GM06990 (cell line): ENCODE results near the gene ICA1.
"Not testable (repeated sequence)": the region's sequence is repeated elsewhere in the genome, so short reads cannot be mapped to it uniquely, and the experiment has no call there.

Experiments
- DNase-seq: peaks from one replicate; pipeline ENCODE4 v3.0.0-alpha.2; 2011; ENCODE audit not compliant: insufficient read length; ENCODE audit errors: extremely low read depth
- H3K27me3 ChIP-seq: replicated peaks from 2 replicates; pipeline ENCODE4 v1.6.0; 2011; ENCODE audit warnings: low read length; ENCODE audit not compliant: control insufficient read depth, insufficient read depth
- H3K36me3 ChIP-seq: 2 replicates; pipeline ENCODE4 v1.5.1; 2011; ENCODE audit warnings: low read length; ENCODE audit not compliant: control insufficient read depth, insufficient read depth
- H3K4me3 ChIP-seq: replicated peaks from 2 replicates; pipeline ENCODE4 v1.5.1; 2011; ENCODE audit warnings: low read depth, mild to moderate bottlenecking, control low read depth, low read length
- CTCF ChIP-seq: IDR thresholded peaks from 2 replicates; pipeline ENCODE4 v1.5.1; 2011; ENCODE audit warnings: low read length, control low read depth, mild to moderate bottlenecking, inconsistent platforms; ENCODE audit not compliant: insufficient read depth, poor library complexity, severe bottlenecking

Gene ICA1

GRCh38 chr7:8261711-8262695 lies at the start of gene ICA1:
ICA1 (minus strand) TSS chr7:8262167; CDS start chr7:8235926, 26,241 bp downstream.
- no peaks in the 10 kb centered on the region for H3K36me3 ChIP-seq
- no peak for TF ChIP-seq CTCF
- no peaks in the 10 kb centered on the region; the same call in 1 of the 2 replicates for H3K27me3 ChIP-seq
- H3K4me3 ChIP-seq, result peak within 1 kb of the TSS; percentile 73
- DNase-seq, result peak; percentile 41

GRCh38 chr7:8310876-8311275 lies 48.9 kb upstream of the ICA1 start:
- Histone ChIP-seq H3K36me3 (no peaks in the 10 kb centered on the region), H3K4me3 (no peak overlapping the region), H3K27me3 (no peaks in the 10 kb centered on the region)
- no peak for DNase-seq
- TF ChIP-seq CTCF, result no peak

- TF ChIP-seq CTCF, result no peak
- no peak for DNase-seq
These were observed 43.8 kb upstream of the ICA1 start for GRCh38 chr7:8305625-8306388.

GRCh38 chr7:8305104-8305503 lies 43.1 kb upstream of the ICA1 start:
- Histone ChIP-seq H3K27me3 (no peaks in the 10 kb centered on the region), H3K4me3 (no peak overlapping the region), H3K36me3 (no peaks in the 10 kb centered on the region)
- TF ChIP-seq CTCF, result no peak
- DNase-seq, result no peak

More at GRCh38 chr7:8305625-8306388, 43.8 kb upstream of the ICA1 start:
- H3K27me3 ChIP-seq, result no peaks in the 10 kb centered on the region
- no peak overlapping the region for H3K4me3 ChIP-seq
- H3K36me3 ChIP-seq, result no peaks in the 10 kb centered on the region

- Histone ChIP-seq H3K36me3 (no peaks in the 10 kb centered on the region), H3K4me3 (no peak overlapping the region), H3K27me3 (no peaks in the 10 kb centered on the region)
- TF ChIP-seq CTCF, result no peak
- DNase-seq, result no peak
These were observed 42.0 kb upstream of the ICA1 start for GRCh38 chr7:8303904-8304528.

- DNase-seq, H3K36me3 ChIP-seq, H3K27me3 ChIP-seq, H3K4me3 ChIP-seq: not testable (repeated sequence)
These were observed 35.1 kb upstream of the ICA1 start for GRCh38 chr7:8297023-8297422.
